ENCODE measurements around the gene LSG1.

The LSG1 gene

GRCh38 chr3:194638991-194639605 is 32.9 kb downstream of the LSG1 start:
- TF ChIP-seq CTCF (IDR thresholded peaks at IDR 0.05; ENCODE audit: low read length) (no peak), EZH2 (IDR thresholded peaks at IDR 0.05; ENCODE audit: borderline replicate concordance, low read length) (no peak)
- no peaks in the 10 kb centered on the region for H3K9me2 ChIP-seq (ENCODE audit: low read depth, low read length)
- no peaks in the 10 kb centered on the region for H3F3A ChIP-seq (ENCODE audit: insufficient read depth, low read length)
- no peaks in the 10 kb centered on the region for H3K79me2 ChIP-seq (ENCODE audit: insufficient read depth, low read length)
- no peak overlapping the region for H3K4me2 ChIP-seq (ENCODE audit: low read length)
- H3K9ac ChIP-seq (ENCODE audit: low read length) = no peak overlapping the region
- H3K4me3 ChIP-seq (ENCODE audit: low read depth, low read length, poor library complexity, severe bottlenecking) = no peak overlapping the region
- H3K36me3 ChIP-seq (ENCODE audit: insufficient read depth, low read length) = peaks cover 37% of the 10 kb centered on the region
- H3K27me3 ChIP-seq (ENCODE audit: insufficient read depth, low read length) = no peaks in the 10 kb centered on the region
- H4K20me1 ChIP-seq (ENCODE audit: insufficient read depth, low read length) = no peaks in the 10 kb centered on the region
- H2AFZ ChIP-seq (ENCODE audit: low read length) = no peak overlapping the region
- no peaks in the 10 kb centered on the region for H3K4me1 ChIP-seq (ENCODE audit: insufficient read depth, low read length, severe bottlenecking)
- H3K27ac ChIP-seq (ENCODE audit: low read depth, low read length, poor library complexity, severe bottlenecking) = no peak overlapping the region
- no peaks in the 10 kb centered on the region for H3K9me3 ChIP-seq (ENCODE audit: low read length)

GRCh38 chr3:194637541-194638400 is 34.2 kb downstream of the LSG1 start:
- Histone ChIP-seq H3K27me3 (ENCODE audit: insufficient read depth, low read length) (no peaks in the 10 kb centered on the region), H2AFZ (ENCODE audit: low read length) (no peak overlapping the region), H3K9me2 (ENCODE audit: low read depth, low read length) (no peaks in the 10 kb centered on the region), H3K9me3 (ENCODE audit: low read length) (no peaks in the 10 kb centered on the region), H3K4me2 (ENCODE audit: low read length) (no peak overlapping the region), H3K79me2 (ENCODE audit: insufficient read depth, low read length) (no peaks in the 10 kb centered on the region), H3K4me3 (ENCODE audit: low read depth, low read length, poor library complexity, severe bottlenecking) (no peak overlapping the region), H3K9ac (ENCODE audit: low read length) (no peak overlapping the region), H3K27ac (ENCODE audit: low read depth, low read length, poor library complexity, severe bottlenecking) (no peak overlapping the region), H3K4me1 (ENCODE audit: insufficient read depth, low read length, severe bottlenecking) (no peaks in the 10 kb centered on the region), H4K20me1 (ENCODE audit: insufficient read depth, low read length) (no peaks in the 10 kb centered on the region), H3F3A (ENCODE audit: insufficient read depth, low read length) (no peaks in the 10 kb centered on the region), H3K36me3 (ENCODE audit: insufficient read depth, low read length) (peaks cover 25% of the 10 kb centered on the region)
- TF ChIP-seq CTCF (IDR thresholded peaks at IDR 0.05; ENCODE audit: low read length) (no peak), EZH2 (IDR thresholded peaks at IDR 0.05; ENCODE audit: borderline replicate concordance, low read length) (no peak)

- Histone ChIP-seq H4K20me1 (ENCODE audit: insufficient read depth, low read length) (no peaks in the 10 kb centered on the region), H3K4me3 (ENCODE audit: low read depth, low read length, poor library complexity, severe bottlenecking) (no peak overlapping the region), H3F3A (ENCODE audit: insufficient read depth, low read length) (no peaks in the 10 kb centered on the region), H2AFZ (ENCODE audit: low read length) (no peak overlapping the region), H3K79me2 (ENCODE audit: insufficient read depth, low read length) (no peaks in the 10 kb centered on the region), H3K4me1 (ENCODE audit: insufficient read depth, low read length, severe bottlenecking) (peaks cover 6% of the 10 kb centered on the region), H3K9ac (ENCODE audit: low read length) (no peak overlapping the region), H3K9me2 (ENCODE audit: low read depth, low read length) (no peaks in the 10 kb centered on the region), H3K9me3 (ENCODE audit: low read length) (no peaks in the 10 kb centered on the region), H3K27ac (ENCODE audit: low read depth, low read length, poor library complexity, severe bottlenecking) (no peak overlapping the region), H3K27me3 (ENCODE audit: insufficient read depth, low read length) (no peaks in the 10 kb centered on the region), H3K4me2 (ENCODE audit: low read length) (no peak overlapping the region), H3K36me3 (ENCODE audit: insufficient read depth, low read length) (peaks cover 22% of the 10 kb centered on the region)
- TF ChIP-seq CTCF (IDR thresholded peaks at IDR 0.05; ENCODE audit: low read length) = no peak
- no peak for TF ChIP-seq EZH2 (IDR thresholded peaks at IDR 0.05; ENCODE audit: borderline replicate concordance, low read length)
These were observed 34.9 kb downstream of the LSG1 start for GRCh38 chr3:194637066-194637465.

Measured in OCI-LY1 (cell line).